Measurements from ENCODE around the gene MPG.
"Not testable (repeated sequence)": the region's sequence is repeated elsewhere in the genome, so short reads cannot be mapped to it uniquely, and the experiment has no call there.

Gene MPG, protein sequence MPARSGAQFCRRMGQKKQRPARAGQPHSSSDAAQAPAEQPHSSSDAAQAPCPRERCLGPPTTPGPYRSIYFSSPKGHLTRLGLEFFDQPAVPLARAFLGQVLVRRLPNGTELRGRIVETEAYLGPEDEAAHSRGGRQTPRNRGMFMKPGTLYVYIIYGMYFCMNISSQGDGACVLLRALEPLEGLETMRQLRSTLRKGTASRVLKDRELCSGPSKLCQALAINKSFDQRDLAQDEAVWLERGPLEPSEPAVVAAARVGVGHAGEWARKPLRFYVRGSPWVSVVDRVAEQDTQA

DNA sequence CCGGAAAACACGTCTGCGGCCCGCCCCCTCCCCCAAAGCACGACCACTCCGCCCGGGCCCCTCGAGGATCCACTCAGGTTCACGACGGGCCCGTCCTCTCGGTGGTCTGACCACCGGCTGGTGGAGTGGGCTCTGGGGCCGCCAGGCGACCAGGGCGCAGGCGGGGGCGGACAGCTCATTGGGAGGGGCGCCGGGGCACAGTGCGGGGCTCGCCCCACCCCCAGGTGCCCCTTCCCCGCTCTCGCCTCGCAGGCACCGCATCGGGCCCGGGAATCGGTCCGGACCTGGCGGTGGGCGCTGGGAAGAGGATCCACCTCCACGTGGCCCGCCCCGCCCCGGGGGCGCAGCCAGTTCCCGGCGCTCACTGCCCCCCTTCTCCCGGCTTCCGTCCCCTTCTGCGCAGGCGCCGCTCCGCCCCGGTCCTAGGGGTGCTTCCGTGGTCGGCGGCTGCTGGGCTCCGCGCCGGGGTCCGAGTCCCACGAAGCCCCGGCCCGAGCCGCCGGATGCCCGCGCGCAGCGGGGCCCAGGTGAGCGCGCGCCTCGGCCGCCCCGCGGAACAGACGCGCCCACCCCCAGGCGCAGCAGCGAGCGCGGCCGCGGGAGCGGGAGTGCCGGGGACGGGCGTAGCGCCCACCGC, at the start of gene MPG:
Gene MPG (plus strand): TSS at position 419 of the 637 bp plus-strand sequence. CDS start 85 bp downstream, at position 504.
- no peak for DNase-seq

GRCh38 chr16:30627-31026, 47.4 kb upstream of the MPG start:
- not testable (repeated sequence) for DNase-seq

GRCh38 chr16:33154-33876, 44.7 kb upstream of the MPG start:
- DNase-seq = not testable (repeated sequence)

DNA sequence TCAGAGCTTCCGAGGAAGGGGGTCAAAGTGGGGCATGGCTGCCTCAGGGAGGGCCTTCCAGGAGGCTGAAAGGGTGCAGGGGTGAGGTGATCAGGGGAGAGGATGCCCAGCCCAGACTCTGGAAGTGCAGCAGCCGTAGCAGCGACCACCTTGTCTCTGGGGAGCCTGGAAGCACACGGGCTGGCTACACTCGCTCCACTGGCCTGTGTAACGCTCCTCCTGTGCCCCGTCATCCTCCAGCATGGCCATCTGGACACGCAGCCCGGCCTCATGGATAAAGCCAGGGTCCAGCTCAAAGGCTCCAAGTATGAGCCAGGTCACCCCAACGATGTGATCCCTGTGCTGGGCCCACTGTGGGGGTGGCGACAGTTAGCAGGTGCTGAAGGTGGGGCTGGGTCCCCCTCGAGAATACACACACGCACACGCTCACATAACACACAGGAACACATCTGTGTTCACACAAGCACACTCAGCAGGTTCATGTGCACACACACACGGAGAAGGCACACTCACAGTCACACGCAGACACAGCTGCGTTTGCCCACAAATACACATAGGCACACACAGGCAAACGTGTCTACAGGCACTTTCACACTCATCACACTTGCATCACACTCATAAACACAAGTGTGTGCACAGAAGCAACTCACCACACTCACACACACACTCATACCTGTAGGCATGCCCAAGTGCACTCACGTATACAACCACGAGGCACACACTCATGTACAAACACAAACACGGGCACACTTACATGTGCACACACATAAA, 44.0 kb upstream of the MPG start:
- DNase-seq = no peak

DNA sequence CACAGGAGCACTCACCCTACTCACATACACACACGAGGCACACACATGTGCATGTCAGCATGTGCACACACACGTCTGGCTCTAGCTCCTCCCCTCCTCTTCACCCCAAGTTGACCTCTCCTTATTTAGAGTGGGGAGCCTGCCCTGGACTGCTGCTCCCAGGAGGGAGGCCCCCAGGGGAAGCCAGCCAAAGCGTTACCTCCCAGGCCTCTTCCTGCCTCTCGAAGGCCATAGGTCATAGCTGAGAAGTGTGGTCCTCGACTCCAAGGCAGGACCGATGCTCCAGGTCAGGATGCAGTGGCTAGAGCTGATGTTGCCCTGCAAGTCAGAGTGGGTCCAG, 43.4 kb upstream of the MPG start:
- DNase-seq = no peak

- no peak for DNase-seq
Measured at GRCh38 chr16:35011-35677, 42.9 kb upstream of the MPG start.

DNA sequence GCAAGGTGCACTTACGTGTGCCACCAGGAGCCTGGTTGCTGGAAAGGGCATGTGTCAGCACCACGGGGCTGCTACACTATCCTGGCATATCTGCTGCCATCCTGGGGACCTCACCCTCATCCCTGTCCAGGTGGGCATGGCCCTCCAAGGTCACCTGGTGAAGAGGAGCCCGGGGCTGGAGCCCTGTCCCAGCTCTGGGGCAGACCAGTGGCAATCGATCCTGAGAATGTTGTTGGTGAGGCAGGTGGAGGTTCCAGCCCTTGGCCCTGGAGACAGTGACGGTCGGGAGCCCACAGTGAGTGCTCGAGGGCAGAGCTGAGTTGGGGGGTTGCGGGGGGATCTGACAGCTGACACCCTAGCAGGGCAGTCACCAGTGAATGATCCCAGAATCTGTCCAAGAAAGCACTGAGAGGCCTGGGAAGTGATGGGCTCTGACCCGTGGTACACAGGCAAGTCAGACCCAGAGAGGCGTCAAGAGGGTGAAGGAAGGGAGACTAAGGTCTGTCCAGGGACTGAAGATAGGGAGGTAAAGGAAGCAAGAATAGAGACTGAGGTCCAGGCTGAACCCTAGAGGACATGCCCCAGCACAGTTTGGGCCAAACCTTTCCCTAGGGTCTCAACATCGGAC, 42.2 kb upstream of the MPG start:
- no peak for DNase-seq

GRCh38 chr16:36336-36984, 41.6 kb upstream of the MPG start:
- DNase-seq = no peak

DNA sequence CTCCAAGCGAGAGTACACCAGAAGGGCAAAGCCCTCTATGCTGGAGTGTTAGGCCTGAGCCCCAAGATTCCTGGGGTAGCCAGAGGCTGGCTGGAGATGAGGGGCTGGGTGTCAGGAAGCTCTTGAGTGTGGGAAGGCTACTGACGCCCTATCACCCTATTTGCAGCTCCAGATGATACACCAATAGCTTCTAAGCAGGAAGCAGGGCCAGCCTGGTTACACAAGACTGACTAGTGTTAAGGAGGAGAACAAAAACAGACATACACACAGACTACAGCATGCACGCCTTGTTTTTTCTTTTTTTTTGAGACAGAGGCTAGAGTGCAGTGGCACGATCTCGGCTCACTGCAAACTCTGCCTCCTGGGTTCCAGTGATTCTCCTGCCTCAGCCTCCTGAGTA, 40.5 kb upstream of the MPG start:
- DNase-seq = no peak

- not testable (repeated sequence) for DNase-seq
Measured at GRCh38 chr16:38206-38605, 39.8 kb upstream of the MPG start.

DNA sequence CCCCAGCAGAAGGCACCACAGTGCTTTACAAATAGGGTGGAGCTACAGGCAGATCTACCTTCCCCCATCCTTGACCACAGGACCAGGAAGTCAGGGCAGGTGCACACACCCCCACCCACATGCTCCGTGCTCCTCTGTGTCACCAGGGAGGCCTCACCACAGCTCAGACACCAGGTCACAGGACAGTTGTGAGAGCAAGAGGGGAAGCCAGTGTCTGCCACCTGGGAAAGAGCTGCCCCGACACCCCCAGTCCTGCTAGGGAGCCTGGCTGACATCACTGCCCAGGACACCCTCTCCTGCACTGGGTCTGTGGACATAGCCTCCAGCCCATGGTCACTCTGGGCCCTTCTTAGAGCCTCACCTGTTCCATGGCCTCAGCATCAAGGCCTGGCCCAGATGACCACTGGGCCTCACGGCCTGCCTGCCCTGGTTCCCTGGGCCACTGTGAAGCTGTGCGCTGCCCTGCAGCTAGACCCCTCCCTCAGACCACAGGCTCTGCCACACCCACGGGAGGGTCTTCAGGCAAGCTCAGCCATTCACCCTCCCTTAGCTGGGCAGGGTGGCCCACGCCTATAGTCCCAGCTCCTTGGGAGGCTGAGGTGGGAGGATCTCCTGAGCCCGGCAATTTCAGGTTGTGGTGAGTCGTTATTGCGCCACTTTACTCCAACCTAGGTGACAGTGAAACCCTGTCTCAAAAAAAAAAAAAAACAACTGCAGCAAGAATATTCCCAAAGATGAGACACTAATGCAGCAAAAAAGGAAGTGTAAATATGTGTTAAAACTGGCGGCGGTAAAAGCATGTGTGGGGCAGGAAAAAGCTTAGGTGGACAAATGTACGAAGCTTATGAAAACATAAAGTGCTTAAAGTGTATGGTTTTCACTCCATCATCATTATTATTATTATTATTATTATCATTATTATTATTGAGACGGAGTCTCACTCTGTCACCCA, 38.8 kb upstream of the MPG start:
- DNase-seq = no peak

DNA sequence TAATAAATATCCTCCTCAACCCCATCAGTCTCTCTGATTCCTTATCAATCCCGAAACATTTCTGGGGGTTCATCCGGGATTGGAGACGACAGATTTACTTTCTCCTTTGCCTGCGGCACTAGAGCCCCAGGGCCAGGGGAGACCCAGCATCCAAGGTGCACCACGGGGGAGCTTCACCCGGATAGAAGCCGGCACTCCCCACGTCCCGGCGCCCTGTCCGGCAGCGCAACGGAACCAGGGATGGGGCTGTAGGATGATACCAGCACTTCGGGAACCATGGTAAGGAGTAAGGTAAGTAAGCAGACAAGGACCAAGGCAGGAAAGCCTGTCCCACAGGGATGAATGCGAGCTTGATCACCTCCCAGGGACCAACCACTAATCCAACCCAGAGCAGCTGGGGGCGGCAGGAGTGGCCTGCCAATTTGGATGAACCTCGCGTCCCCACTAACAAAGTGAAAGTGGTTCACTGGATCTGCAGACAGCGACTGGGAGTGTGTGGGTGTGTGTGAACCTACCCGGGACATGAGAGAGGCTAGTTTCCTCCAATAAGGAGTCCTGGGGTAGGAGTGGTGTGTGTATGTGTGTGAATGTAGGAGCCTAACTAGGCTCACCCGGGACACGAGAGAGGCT, 36.5 kb upstream of the MPG start:
- no peak for DNase-seq

- no peak for DNase-seq
Measured at GRCh38 chr16:42069-42457, 36.0 kb upstream of the MPG start.

GRCh38 chr16:42691-43090, 35.3 kb upstream of the MPG start:
- DNase-seq = no peak

GRCh38 chr16:43294-43693, 34.7 kb upstream of the MPG start:
- DNase-seq = no peak

DNA sequence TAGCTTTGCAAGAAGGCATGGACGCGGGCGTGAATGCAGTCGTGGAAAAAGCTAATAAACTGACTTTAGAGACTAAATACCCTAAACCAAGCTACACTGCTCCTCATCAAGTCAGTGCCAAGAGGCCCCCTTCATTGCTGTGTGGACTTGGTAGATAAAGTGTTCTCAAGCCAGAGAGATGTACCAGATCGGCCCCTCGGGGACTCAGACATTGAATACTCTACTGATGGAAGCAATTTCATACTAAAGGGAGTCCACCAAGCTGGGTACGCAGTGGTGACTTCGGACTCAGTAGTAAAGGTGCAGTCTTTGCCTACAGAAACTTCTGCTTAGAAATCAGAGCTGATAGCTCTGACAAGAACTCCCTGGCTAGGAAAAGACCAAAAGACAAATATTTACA, 33.4 kb upstream of the MPG start:
- no peak for DNase-seq

- DNase-seq = no peak
Measured at GRCh38 chr16:45454-45853, 32.6 kb upstream of the MPG start.

GRCh38 chr16:46510-46909, 31.5 kb upstream of the MPG start:
- DNase-seq = not testable (repeated sequence)

GRCh38 chr16:47234-47633, 30.8 kb upstream of the MPG start:
- DNase-seq = no peak
